Measurements from ENCODE around the gene FBLN5.

DNA sequence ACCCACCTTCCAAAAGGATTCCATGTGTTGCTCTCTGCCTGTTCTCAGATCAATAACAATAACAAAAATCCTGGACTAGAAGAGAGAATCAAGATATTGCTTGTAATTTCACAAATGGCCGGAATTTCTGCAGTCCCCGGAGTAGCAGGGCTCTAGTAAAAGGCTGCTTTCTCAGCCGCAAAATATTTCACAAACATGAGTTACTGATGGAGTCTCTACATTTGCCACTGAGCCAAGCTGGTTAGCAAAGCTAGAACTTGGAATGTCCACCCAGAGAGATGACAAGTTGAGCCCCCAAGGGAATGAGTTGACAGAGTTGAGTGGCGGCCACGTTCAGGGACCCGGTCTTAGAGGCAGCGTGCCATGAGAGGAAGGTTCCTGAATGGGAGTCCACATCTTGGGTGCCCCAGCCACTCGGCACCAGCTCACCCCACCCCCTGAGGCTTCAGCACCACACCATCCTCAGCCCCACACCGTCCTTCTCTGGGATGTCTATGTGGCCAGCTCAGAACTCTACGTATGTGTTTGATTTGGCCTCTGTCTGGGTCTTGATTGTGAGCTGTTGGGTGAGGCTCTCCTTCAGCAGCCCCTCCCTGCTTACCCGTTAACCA is 15.9 kb downstream of the FBLN5 start:
- no peak for TF ChIP-seq EZH2 (IDR thresholded peaks at IDR 0.05; ENCODE audit: low read depth)
- TF ChIP-seq, protein P1, sequence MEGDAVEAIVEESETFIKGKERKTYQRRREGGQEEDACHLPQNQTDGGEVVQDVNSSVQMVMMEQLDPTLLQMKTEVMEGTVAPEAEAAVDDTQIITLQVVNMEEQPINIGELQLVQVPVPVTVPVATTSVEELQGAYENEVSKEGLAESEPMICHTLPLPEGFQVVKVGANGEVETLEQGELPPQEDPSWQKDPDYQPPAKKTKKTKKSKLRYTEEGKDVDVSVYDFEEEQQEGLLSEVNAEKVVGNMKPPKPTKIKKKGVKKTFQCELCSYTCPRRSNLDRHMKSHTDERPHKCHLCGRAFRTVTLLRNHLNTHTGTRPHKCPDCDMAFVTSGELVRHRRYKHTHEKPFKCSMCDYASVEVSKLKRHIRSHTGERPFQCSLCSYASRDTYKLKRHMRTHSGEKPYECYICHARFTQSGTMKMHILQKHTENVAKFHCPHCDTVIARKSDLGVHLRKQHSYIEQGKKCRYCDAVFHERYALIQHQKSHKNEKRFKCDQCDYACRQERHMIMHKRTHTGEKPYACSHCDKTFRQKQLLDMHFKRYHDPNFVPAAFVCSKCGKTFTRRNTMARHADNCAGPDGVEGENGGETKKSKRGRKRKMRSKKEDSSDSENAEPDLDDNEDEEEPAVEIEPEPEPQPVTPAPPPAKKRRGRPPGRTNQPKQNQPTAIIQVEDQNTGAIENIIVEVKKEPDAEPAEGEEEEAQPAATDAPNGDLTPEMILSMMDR (conservative IDR thresholded peaks at IDR 0.05), result no peak

Measured in PC-9 (cell line).